Measurements from ENCODE around the gene CHML.

Gene CHML

DNA sequence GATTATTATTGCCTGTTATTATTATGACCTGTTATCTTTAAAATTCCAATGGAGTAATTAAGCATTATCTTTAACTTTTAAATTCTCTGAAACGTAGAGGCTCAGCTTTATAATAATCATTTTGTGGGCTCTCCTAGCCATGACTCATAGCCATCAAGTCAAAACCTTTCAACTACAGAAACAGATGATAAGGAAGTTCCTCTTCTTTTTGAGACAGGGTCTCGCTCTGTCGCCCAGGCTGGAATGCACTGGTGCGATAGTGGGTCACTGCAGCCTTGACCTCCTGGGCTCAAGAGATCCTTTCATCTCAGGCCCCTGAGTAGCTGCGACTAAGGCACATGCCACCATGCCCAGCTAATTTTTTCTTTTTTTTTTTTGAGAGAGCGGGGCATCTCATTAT, 43.5 kb downstream of the CHML start:
- no peak for FAIRE-seq

DNA sequence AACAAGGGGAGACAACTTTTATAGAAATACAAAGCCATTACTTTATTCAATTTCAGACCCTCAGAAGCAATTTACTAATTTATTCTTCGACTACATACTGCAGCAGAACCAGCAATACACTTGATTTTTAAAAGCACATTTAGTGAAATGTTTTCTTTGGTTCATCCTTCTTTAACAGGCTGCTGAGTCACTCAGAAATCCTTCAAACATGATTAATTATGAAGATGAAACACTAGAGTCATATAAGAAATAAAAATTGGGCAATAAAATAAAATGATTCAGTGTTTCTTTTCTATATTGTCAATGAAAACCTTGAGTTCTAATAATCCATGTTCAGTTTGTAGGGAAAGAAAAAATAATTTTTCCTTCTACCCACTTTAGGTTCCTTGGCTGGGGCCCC, 47.0 kb downstream of the CHML start:
- DNase-seq (ENCODE audit: extremely low spot score, insufficient read length, low read depth) (no peak), FAIRE-seq (no peak)

More for the DNA sequence above, 43.5 kb downstream of the CHML start:
- DNase-seq (ENCODE audit: extremely low spot score, insufficient read length, low read depth) = no peak

DNA sequence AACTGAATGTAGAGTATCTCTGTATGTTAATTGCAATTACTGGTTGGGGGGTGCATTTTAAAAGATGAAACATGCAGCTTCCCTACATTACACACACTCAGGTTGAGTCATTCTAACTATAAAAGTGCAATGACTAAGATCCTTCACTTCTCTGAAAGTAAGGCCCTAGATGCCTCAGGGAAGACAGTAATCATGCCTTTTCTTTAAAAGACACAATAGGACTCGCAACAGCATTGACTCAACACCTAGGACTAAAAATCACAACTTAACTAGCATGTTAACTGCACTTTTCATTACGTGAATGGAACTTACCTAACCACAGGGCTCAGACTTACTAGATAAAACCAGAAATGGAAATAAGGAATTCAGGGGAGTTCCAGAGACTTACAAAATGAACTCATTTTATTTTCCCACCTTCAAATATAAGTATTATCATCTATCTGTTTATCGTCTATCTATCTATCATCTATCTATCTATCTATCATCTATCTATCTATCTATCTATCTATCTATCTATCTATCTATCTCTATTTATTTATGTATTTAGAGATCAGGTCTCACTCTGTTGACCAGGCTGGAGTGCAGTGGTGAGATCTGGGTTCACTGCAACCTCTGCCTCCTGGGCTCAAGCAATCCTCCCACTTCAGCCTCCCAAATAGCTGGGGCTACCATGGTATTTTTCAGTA, 47.8 kb downstream of the CHML start:
- DNase-seq (ENCODE audit: extremely low spot score, insufficient read length, low read depth) (no peak), FAIRE-seq (no peak)

DNA sequence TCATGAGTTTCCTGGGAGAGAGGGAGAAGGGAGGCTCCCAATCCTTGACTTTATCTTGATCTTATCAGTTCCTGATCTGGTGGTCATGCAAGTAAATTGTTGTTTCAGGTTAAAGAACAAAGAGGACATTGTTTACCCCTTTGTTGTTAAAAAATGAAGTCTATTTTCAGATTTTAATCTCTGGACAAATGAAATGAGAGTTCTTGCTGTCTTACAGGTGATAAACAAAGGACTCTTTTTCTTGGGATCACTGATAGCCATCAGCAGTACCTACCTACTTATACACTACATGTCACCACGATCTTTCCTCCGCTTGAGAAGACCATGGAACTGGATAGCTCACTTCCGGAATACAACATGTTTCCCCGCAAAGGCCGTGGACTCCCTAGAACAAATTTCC, 48.4 kb downstream of the CHML start:
- no peak for DNase-seq (ENCODE audit: extremely low spot score, insufficient read length, low read depth)
- no peak for FAIRE-seq

DNA sequence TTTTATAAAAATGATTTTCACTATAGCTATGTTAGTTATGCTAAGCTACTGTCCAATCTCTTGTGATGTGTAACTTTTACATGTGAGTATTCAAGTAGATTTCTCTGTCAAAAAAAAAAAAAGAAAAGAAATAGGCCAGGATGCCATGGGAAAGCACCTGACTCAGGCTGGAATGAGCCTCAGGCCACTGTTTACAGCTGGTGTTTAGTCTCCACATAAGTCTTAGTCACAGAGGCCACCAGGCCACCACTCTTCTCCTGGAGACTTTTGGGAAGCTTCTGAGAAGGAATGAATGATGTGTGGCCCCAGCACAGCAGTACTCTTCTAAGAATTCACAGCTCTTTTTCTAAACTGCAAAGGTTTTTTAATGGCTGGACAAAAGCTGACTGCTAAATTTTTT, 48.9 kb downstream of the CHML start:
- DNase-seq (ENCODE audit: extremely low spot score, insufficient read length, low read depth) (no peak), FAIRE-seq (no peak)

DNA sequence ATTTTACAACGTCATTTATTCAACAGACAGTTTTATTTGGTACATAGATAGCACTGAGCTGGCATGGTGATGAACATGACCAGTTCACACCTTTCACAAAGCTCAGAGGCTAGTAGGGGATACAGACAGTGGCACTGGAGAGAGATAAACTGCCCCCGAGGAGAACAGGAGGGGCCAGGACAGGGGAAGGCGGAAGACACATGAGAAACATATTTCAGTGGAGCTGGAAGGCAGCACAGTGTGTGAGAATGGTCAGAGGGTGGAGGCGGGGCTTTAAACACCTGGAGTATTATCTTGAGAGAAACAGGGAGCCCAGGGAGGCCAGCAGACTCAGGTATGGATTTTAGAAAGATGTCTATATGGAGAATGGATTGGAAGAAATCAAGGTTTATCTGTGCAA, 49.5 kb downstream of the CHML start:
- DNase-seq (ENCODE audit: extremely low spot score, insufficient read length, low read depth) = no peak
- no peak for FAIRE-seq

Data from GM18507 (cell line).